ENCODE data around the gene RTP4. TPM values are rescaled to one million over a fixed set of nuclear protein-coding genes. Genes with fewer than 3 reads are reported as not detected.

RTP4 gene, protein sequence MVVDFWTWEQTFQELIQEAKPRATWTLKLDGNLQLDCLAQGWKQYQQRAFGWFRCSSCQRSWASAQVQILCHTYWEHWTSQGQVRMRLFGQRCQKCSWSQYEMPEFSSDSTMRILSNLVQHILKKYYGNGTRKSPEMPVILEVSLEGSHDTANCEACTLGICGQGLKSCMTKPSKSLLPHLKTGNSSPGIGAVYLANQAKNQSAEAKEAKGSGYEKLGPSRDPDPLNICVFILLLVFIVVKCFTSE
- total RNA-seq (10 to 100 TPM in 4 of 7 donors, 1 to 10 TPM in 3; 8.3 to 15.7 (median 12.1) TPM), polyA plus RNA-seq (10 to 100 TPM in 1 of 3 donors, 1 to 10 TPM in 2; 8.2 to 11.7 (median 9.5) TPM)
- long read RNA-seq, donor 1, partial matches to known transcripts: 0 of 2 reads
- long read RNA-seq, donor 1, other reads (novel, unspliced or antisense): 0 of 2 reads
- long read RNA-seq, donor 2, partial matches to known transcripts: 0 of 1 reads
- long read RNA-seq, donor 2, other reads (novel, unspliced or antisense): 0 of 1 reads

- intact Hi-C loops (cut with DNase I; ENCODE audit: low total_unique reads): no loop called here
- TF ChIP-seq POLR2A (IDR thresholded peaks at IDR 0.05) (no peak), CTCF (IDR thresholded peaks at IDR 0.05 in 8 of 11, conservative IDR thresholded peaks at IDR 0.05 in 3 of 11) (no peak), POLR2AphosphoS5 (IDR thresholded peaks at IDR 0.05) (no peak)
These were observed at the start of gene RTP4 for GRCh38 chr3:187368251-187369088. Gene RTP4 (plus strand): TSS chr3:187368385. CDS start chr3:187368442, 57 bp downstream.

GRCh38 chr3:187318819-187319616, 49.2 kb upstream of the RTP4 start:
- Histone ChIP-seq H3K36me3 (no peaks in the 10 kb centered on the region), H3K27ac (no peak overlapping the region), H3K9me3 (no peaks in the 10 kb centered on the region), H3K4me1 (peaks cover 6 to 16% (median 13%) of the 10 kb centered on the region in 6 donors), H3K4me3 (peak overlapping the region in 2 of 8 donors; percentile 17 to 53), H3K27me3 (replicated peaks in 1 of 7) (peaks cover 0 to 58% (median 5%) of the 10 kb centered on the region in 7 donors)
- intact Hi-C loops (cut with DNase I; ENCODE audit: low total_unique reads): loop anchor here (2.0 to 5.0 kb wide), 2 partner anchors 97 to 360 kb away; no protein-coding TSS in a partner anchor
- TF ChIP-seq POLR2A (IDR thresholded peaks at IDR 0.05) (no peak), CTCF (IDR thresholded peaks at IDR 0.05 in 8 of 11, conservative IDR thresholded peaks at IDR 0.05 in 3 of 11) (peak; percentile 67 to 87 (median 80)), POLR2AphosphoS5 (IDR thresholded peaks at IDR 0.05) (no peak)
- no peak for DNase-seq
- WGBS, 5 donors: 8 to 12% (median 10%) methylated on average over 13 of the region's 13 CpGs

More at GRCh38 chr3:187368251-187369088, at the start of gene RTP4:
- 1 to 8% (median 4%) methylated on average over 10 of the region's 10 CpGs for WGBS, 5 donors
- H3K9me3 ChIP-seq: peaks cover 0 to 23% (median 0%) of the 10 kb centered on the region in 8 donors
- peak within 1 kb of the TSS; percentile 80 to 97 (median 90) for H3K27ac ChIP-seq
- DNase-seq: no peak
- H3K27me3 ChIP-seq (replicated peaks in 1 of 7): no peaks in the 10 kb centered on the region
- peak within 1 kb of the TSS; percentile 44 to 69 (median 59) for H3K4me3 ChIP-seq
- peaks cover 11 to 35% (median 25%) of the 10 kb centered on the region in 6 donors for H3K4me1 ChIP-seq
- peaks cover 0 to 37% (median 20%) of the 10 kb centered on the region in 6 donors for H3K36me3 ChIP-seq

DNA sequence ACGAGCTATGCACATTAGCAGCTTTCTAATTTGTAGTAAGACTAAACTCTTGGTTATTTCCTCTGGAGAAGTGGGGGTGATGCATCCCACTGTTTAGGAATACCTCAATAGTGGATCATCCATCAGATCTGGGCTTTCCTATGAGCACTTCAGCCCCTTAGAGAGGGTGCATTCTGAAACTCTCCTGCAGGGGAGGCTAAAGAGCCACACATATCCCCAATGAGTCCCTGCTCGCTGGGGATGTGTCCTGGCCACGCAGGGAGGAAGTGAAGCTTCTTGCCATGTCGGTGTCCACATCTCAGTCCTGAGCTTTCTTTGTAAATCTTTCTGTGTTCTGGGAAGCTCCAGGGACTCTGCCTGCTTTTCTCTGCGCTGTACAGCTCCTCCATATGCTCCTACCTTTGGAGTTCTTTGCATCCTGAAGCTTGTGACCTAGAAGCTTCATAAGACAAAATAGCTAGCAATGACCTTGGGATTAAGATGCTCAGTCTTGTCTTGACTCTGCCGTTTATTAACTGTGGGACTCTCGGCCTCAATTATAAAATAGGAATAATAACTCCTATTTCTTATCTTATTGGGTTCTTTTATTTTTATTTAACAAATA, 48.4 kb upstream of the RTP4 start:
- no peak for TF ChIP-seq POLR2AphosphoS5 (IDR thresholded peaks at IDR 0.05)
- no peak for TF ChIP-seq POLR2A (IDR thresholded peaks at IDR 0.05)
- TF ChIP-seq CTCF (IDR thresholded peaks at IDR 0.05 in 8 of 11, conservative IDR thresholded peaks at IDR 0.05 in 3 of 11): peak; percentile 58 to 82 (median 75)
- no peak overlapping the region for H3K27ac ChIP-seq
- H3K9me3 ChIP-seq: no peaks in the 10 kb centered on the region
- DNase-seq: peak; percentile 75
- intact Hi-C loops (cut with DNase I; ENCODE audit: low total_unique reads): loop anchor here (2.0 to 5.0 kb wide), 2 partner anchors 98 to 359 kb away; no protein-coding TSS in a partner anchor
- H3K36me3 ChIP-seq: no peaks in the 10 kb centered on the region
- H3K4me1 ChIP-seq: peaks cover 6 to 16% (median 13%) of the 10 kb centered on the region in 6 donors
- WGBS, 5 donors: 27 to 36% (median 29%) methylated on average over 7 of the region's 7 CpGs
- peaks cover 0 to 50% (median 5%) of the 10 kb centered on the region in 7 donors for H3K27me3 ChIP-seq (replicated peaks in 1 of 7)
- peak overlapping the region in 1 of 8 donors; percentile 53 for H3K4me3 ChIP-seq

Measured in spleen (tissue), 13 donors.